Progenitor cell of endocrine pancreas (in vitro differentiated cells): Measurements from ENCODE around the gene CDYL. TPM values are rescaled to one million over a fixed set of nuclear protein-coding genes. Genes with fewer than 3 reads are reported as not detected.
"Not testable (repeated sequence)": the region's sequence is repeated elsewhere in the genome, so short reads cannot be mapped to it uniquely, and the experiment has no call there.

Experiments
- DNase-seq: peaks from one replicate; pipeline ENCODE4 v3.0.0; 2021; ENCODE audit warnings: low spot score; ENCODE audit not compliant: unreplicated experiment
- H3K27ac Mint-ChIP-seq: 2 replicates; pipeline ENCODE4 v1.8.0; 2021; ENCODE audit warnings: mild to moderate bottlenecking, moderate library complexity, mixed read lengths
- H3K27me3 Mint-ChIP-seq: 2 replicates; pipeline ENCODE4 v1.8.0; 2021; ENCODE audit warnings: mixed read lengths
- H3K36me3 Mint-ChIP-seq: 2 replicates; pipeline ENCODE4 v1.8.0; 2022; ENCODE audit warnings: mixed read lengths; ENCODE audit not compliant: insufficient read depth
- H3K4me1 Mint-ChIP-seq: 2 replicates; pipeline ENCODE4 v1.8.0; 2021; ENCODE audit warnings: low read depth, mixed read lengths
- H3K4me3 Mint-ChIP-seq: 2 replicates; pipeline ENCODE4 v1.8.0; 2021; ENCODE audit warnings: low read depth, mild to moderate bottlenecking, moderate library complexity, mixed read lengths
- H3K9me3 Mint-ChIP-seq: 2 replicates; pipeline ENCODE4 v1.8.0; 2021; ENCODE audit warnings: low read depth, mixed read lengths
- total RNA-seq: library from RNA; stranded (reverse); gene quantifications from 2 replicates; pipeline ENCODE4 v1.2.1, GENCODE V29; 2021
- TF ChIP-seq, protein P1 (sequence below): fragments of 200-600 bp; sonication (generic); IDR thresholded peaks from one replicate; pipeline ENCODE4 v1.5.0; 2021; ENCODE audit warnings: antibody characterized with exemption, mild to moderate bottlenecking; ENCODE audit not compliant: unreplicated experiment

The CDYL gene
- total RNA-seq, 1 donor from 2014 or later = 78.3 TPM

DNA sequence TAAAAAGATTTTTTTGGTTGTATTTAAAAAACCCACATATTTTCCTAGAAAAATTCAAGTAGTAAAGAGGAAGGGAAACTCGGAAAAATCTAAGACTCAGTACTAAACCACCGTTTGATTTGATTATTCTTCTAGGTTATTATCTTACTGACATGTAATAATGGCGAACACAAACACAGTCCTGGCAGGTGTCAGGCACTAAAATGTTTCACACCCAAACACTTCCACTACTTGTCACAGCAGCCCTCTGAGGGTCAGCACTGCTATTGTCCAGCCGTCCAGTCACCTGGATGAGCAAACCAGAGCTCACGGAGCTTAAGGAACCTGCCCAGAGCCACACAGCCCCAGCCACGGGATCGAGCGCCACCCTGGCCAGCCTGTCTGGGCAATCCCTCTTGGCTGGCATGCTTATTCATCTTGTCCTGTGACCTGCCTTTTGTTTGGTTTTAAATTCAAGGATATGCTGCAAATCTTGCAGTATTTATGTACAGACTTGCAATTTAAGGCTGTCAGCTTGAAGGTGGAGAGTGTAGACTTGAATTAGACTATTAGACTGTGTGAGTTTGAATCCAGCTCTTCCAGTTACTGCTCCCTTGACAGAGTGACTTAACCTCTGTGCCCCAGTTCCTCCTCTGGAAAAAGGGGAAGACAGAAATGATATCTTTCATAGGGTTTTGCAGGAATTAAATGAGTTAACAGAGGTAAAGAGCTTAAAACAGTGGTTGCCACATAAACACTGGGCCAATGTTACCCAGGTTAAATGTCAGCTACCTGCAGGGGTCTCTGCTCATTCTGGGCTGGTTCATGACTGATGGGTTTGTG, 82.2 kb downstream of the CDYL start:
- DNase-seq = no peak
- TF ChIP-seq, protein P1, sequence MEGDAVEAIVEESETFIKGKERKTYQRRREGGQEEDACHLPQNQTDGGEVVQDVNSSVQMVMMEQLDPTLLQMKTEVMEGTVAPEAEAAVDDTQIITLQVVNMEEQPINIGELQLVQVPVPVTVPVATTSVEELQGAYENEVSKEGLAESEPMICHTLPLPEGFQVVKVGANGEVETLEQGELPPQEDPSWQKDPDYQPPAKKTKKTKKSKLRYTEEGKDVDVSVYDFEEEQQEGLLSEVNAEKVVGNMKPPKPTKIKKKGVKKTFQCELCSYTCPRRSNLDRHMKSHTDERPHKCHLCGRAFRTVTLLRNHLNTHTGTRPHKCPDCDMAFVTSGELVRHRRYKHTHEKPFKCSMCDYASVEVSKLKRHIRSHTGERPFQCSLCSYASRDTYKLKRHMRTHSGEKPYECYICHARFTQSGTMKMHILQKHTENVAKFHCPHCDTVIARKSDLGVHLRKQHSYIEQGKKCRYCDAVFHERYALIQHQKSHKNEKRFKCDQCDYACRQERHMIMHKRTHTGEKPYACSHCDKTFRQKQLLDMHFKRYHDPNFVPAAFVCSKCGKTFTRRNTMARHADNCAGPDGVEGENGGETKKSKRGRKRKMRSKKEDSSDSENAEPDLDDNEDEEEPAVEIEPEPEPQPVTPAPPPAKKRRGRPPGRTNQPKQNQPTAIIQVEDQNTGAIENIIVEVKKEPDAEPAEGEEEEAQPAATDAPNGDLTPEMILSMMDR = no peak
- Mint-ChIP-seq H3K4me3 (no peak overlapping the region), H3K27me3 (no peaks in the 10 kb centered on the region), H3K4me1 (peaks cover 23% of the 10 kb centered on the region), H3K9me3 (peaks cover 3% of the 10 kb centered on the region), H3K36me3 (peaks cover 10% of the 10 kb centered on the region), H3K27ac (peak overlapping the region; percentile 10)

DNA sequence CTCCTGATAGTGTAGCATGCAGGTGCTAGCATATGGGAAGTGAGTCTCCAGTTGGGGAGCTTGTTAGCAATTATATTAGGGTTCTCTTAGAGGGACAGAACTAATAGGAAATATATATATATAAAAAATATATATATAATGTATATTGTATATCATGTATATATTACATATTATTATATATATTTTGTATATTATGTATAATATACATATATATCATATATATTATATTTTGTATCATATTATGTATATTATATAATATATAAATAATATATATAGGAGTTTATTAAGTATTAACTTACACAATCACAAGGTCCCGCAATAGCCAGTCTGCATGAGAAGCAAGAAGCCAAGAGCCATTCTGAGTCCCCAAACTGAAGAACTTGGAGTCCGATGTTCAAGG, 84.2 kb downstream of the CDYL start:
- Mint-ChIP-seq H3K27me3 (no peaks in the 10 kb centered on the region), H3K4me1 (peaks cover 17% of the 10 kb centered on the region), H3K4me3 (no peak overlapping the region), H3K36me3 (peaks cover 25% of the 10 kb centered on the region), H3K9me3 (peaks cover 19% of the 10 kb centered on the region), H3K27ac (no peak overlapping the region)
- TF ChIP-seq, protein P1 = no peak
- DNase-seq = no peak

DNA sequence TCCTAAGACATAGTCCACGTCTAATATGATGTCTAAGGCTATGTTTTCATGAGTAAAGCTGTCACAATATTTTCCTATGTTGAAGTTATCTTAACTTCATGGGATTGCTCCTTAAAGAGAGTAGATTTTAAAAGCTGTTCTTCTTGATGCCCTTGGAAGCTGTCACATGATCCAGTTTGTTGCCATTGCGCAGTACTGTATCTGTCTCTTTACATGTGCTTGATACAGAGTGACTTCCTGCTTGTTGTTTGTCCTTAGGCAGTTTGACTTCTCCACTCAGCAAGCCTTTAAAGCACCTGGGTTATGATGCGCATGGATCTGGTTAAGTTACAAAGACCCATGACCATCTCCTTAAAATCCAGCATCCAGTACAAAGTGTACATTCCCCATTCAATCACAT, 85.4 kb downstream of the CDYL start:
- peaks cover 17% of the 10 kb centered on the region for H3K4me1 Mint-ChIP-seq

DNA sequence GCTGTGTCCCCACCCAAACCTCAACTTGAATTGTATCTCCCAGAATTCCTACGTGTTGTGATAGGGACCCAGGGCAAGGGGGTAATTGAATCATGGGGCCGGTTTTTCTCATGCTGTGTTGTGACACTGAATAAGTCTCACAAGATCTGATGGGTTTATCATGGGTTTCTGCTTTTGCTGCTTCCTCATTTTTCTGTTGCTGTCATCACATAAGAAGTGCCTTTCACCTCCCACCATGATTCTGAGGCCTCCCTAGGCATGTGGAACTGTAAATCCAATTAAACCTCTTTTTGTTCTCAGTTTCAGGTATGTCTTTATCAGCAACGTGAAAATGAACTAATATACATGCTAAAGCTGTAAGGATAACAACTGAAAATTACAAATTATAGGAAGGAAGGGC, 88.3 kb downstream of the CDYL start:
- peaks cover 47% of the 10 kb centered on the region for H3K36me3 Mint-ChIP-seq
- H3K27me3 Mint-ChIP-seq = no peaks in the 10 kb centered on the region
- DNase-seq = no peak
- H3K27ac Mint-ChIP-seq = no peak overlapping the region
- H3K4me3 Mint-ChIP-seq = no peak overlapping the region
- TF ChIP-seq, protein P1 = no peak
- peaks cover 44% of the 10 kb centered on the region for H3K9me3 Mint-ChIP-seq
- no peaks in the 10 kb centered on the region for H3K4me1 Mint-ChIP-seq

More for the DNA sequence above, 85.4 kb downstream of the CDYL start:
- Mint-ChIP-seq H3K27ac (no peak overlapping the region), H3K36me3 (peaks cover 33% of the 10 kb centered on the region), H3K27me3 (no peaks in the 10 kb centered on the region), H3K9me3 (peaks cover 27% of the 10 kb centered on the region), H3K4me3 (no peak overlapping the region)
- no peak for DNase-seq
- TF ChIP-seq, protein P1 = no peak

DNA sequence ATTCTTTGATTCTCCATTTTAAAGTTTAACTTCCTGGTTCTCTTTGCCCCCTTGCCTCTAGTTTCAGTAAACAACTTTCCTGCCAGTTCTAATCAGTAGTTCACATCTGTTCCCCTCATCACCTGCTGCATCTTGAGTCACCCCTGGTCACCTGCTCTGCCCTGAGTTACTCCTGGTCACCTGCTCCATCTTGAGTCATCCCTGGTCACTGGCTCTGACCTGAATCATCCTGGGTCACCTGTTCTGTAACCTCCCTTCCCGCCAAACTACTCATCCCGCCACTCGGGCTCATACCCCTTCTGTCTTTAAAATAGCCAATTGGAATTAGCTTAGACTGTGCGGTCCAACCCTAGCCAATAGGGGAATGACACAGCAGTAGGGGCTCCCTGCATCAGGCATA, 88.8 kb downstream of the CDYL start:
- not testable (repeated sequence) for H3K4me1 Mint-ChIP-seq, H3K27me3 Mint-ChIP-seq, H3K27ac Mint-ChIP-seq, DNase-seq, H3K4me3 Mint-ChIP-seq
- Mint-ChIP-seq H3K36me3 (peaks cover 47% of the 10 kb centered on the region), H3K9me3 (peaks cover 44% of the 10 kb centered on the region)
